ENCODE results near the gene KIF12.

KIF12 gene

GRCh38 chr9:114102484-114102883 is 3.4 kb upstream of the KIF12 start:
- no peak for DNase-seq (ENCODE audit: low read depth)
- no peak overlapping the region for H3K4me3 ChIP-seq (ENCODE audit: low read depth, low read length)
- TF ChIP-seq, protein P1, sequence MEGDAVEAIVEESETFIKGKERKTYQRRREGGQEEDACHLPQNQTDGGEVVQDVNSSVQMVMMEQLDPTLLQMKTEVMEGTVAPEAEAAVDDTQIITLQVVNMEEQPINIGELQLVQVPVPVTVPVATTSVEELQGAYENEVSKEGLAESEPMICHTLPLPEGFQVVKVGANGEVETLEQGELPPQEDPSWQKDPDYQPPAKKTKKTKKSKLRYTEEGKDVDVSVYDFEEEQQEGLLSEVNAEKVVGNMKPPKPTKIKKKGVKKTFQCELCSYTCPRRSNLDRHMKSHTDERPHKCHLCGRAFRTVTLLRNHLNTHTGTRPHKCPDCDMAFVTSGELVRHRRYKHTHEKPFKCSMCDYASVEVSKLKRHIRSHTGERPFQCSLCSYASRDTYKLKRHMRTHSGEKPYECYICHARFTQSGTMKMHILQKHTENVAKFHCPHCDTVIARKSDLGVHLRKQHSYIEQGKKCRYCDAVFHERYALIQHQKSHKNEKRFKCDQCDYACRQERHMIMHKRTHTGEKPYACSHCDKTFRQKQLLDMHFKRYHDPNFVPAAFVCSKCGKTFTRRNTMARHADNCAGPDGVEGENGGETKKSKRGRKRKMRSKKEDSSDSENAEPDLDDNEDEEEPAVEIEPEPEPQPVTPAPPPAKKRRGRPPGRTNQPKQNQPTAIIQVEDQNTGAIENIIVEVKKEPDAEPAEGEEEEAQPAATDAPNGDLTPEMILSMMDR (conservative IDR thresholded peaks at IDR 0.05; ENCODE audit: low read depth, low read length) = no peak

GRCh38 chr9:114100536-114100935 is 1.4 kb upstream of the KIF12 start:
- H3K4me3 ChIP-seq (ENCODE audit: low read depth, low read length) = no peak overlapping the region
- TF ChIP-seq, protein P1 (conservative IDR thresholded peaks at IDR 0.05; ENCODE audit: low read depth, low read length) = no peak
- no peak for DNase-seq (ENCODE audit: low read depth)

- no peak for DNase-seq (ENCODE audit: low read depth)
- TF ChIP-seq, protein P1 (conservative IDR thresholded peaks at IDR 0.05; ENCODE audit: low read depth, low read length) = no peak
These were observed 678 bp upstream of the KIF12 start for GRCh38 chr9:114099669-114100270.

GRCh38 chr9:114098021-114098935 is 814 bp downstream of the KIF12 start:
- DNase-seq (ENCODE audit: low read depth) = no peak
- H3K4me3 ChIP-seq (ENCODE audit: low read depth, low read length) = peak overlapping the region; percentile 46

More at GRCh38 chr9:114099669-114100270, 678 bp upstream of the KIF12 start:
- no peak overlapping the region for H3K4me3 ChIP-seq (ENCODE audit: low read depth, low read length)

GRCh38 chr9:114097613-114098020 is 1.5 kb downstream of the KIF12 start:
- no peak overlapping the region for H3K4me3 ChIP-seq (ENCODE audit: low read depth, low read length)
- TF ChIP-seq, protein P1 (conservative IDR thresholded peaks at IDR 0.05; ENCODE audit: low read depth, low read length) = no peak
- DNase-seq (ENCODE audit: low read depth) = no peak

More at GRCh38 chr9:114098021-114098935, 814 bp downstream of the KIF12 start:
- TF ChIP-seq, protein P1 (conservative IDR thresholded peaks at IDR 0.05; ENCODE audit: low read depth, low read length) = no peak

DNA sequence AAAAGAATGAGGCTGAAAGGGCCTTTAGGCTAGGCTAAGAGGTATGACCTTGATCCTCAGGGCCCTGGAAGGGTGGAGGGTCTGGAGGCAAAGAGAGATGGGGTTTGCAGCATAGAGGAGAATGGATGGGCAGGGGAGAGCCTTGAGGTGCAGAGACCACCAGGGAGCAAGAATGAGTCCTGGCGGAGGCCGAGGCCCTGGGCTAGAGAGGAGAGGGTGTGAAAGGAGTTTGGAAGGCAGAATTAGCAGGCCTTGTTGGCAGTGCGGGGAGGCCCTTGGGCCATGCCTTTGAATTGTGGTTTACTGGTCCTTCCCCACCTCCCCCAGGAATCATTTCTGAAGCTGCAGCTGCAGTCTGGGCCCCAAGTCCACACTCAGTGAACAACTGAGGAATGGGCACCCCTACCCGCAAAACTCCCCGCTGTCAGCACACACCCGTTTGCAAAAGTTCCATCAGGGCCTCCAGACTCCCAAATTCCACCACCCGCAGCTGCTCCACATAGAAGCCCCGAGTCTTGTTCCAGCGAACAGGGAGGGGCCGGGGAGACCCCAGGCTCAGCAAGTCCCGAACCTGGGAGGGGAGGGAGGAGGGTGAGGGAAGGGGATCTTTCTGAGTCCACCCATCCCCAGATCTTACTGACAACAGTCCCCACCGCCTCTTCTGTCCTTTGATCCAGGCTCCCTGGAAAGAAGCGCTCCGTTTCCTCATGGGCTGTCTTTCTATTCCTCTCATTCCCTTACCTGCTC is 2.1 kb downstream of the KIF12 start:
- TF ChIP-seq, protein P1 (conservative IDR thresholded peaks at IDR 0.05; ENCODE audit: low read depth, low read length) = no peak
- no peak overlapping the region for H3K4me3 ChIP-seq (ENCODE audit: low read depth, low read length)
- no peak for DNase-seq (ENCODE audit: low read depth)

Measured in choroid plexus epithelial cell (primary cell).